Measurements from ENCODE around the gene ZNF318.

DNA sequence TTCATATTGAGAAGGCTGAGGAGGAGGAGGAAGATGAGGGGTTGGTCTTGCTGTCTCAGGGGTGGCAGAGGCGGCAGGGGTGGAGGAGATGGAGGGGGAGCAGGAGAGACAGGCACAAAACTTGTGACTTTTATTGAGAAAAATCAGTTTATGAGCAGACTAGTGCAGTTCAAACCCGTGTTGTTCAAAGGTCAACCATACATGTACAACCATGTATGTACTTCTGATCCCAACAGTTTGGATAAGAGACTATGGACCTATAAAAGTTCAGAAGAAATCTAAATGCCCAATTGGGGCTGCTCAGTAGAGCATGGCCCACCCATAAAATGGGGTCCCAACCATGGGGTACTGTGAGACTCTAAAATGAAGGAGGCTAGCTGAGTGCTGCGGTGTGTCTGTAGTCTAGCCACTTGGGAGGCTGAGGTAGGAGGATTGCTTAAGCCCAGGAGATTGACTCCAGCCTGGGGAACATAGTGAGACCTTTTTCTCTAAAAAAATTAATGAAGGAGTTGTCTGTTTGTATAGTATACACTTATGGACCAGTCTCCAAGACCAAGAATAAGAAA lies 79.0 kb downstream of the ZNF318 start:
- TF ChIP-seq GATA2 (IDR thresholded peaks at IDR 0.05; ENCODE audit: low read depth, low read length) (no peak), GATA3 (IDR thresholded peaks at IDR 0.05; ENCODE audit: low read depth, low read length) (no peak)
